Cardiac fibroblast (primary cell): ENCODE measurements around the gene PARVG.
A peak's percentile ranks its signal among the peaks of the same experiment; 100 is the strongest.
"Not testable (repeated sequence)": the region's sequence is repeated elsewhere in the genome, so short reads cannot be mapped to it uniquely, and the experiment has no call there.

Experiments used
- DNase-seq, 2 donors: peaks; one replicate each; pipeline versions ENCODE4 v3.0.0 to v3.0.0-alpha.2; 2010; ENCODE audit warnings: low read depth in 2 of 2
- H3K4me3 ChIP-seq, 2 donors: replicated peaks in 1 of 2; 1 replicate in 1 of 2; 2 replicates in 1 of 2; pipeline ENCODE4 v1.5.1; 2011; ENCODE audit warnings: low read depth in 2 of 2, low read length in 2 of 2, mild to moderate bottlenecking in 2 of 2, moderate library complexity in 1 of 2
- CTCF ChIP-seq: IDR thresholded peaks from one replicate; pipeline ENCODE4 v1.5.1; 2011; ENCODE audit warnings: low read depth, mild to moderate bottlenecking, low read length, inconsistent platforms

Gene PARVG

GRCh38 chr22:44229331-44229730, 48.6 kb downstream of the PARVG start:
- TF ChIP-seq CTCF, result no peak
- DNase-seq, result peak in 1 of 2 donors; percentile 12
- no peak overlapping the region for H3K4me3 ChIP-seq

GRCh38 chr22:44229809-44230208, 49.1 kb downstream of the PARVG start:
- DNase-seq, result no peak
- no peak for TF ChIP-seq CTCF
- no peak overlapping the region for H3K4me3 ChIP-seq

GRCh38 chr22:44231233-44231632, 50.5 kb downstream of the PARVG start:
- no peak overlapping the region for H3K4me3 ChIP-seq
- no peak for TF ChIP-seq CTCF
- no peak for DNase-seq

GRCh38 chr22:44234372-44234771, 53.6 kb downstream of the PARVG start:
- DNase-seq, H3K4me3 ChIP-seq: not testable (repeated sequence)

- DNase-seq, result no peak
- TF ChIP-seq CTCF, result no peak
- no peak overlapping the region for H3K4me3 ChIP-seq
These were observed 56.6 kb downstream of the PARVG start for GRCh38 chr22:44237290-44237689.

- DNase-seq, H3K4me3 ChIP-seq: not testable (repeated sequence)
These were observed 60.4 kb downstream of the PARVG start for GRCh38 chr22:44241121-44241520.

- no peak for DNase-seq
- no peak overlapping the region for H3K4me3 ChIP-seq
- TF ChIP-seq CTCF, result no peak
These were observed 62.4 kb downstream of the PARVG start for GRCh38 chr22:44242946-44243724.

GRCh38 chr22:44243761-44244160, 63.0 kb downstream of the PARVG start:
- no peak for TF ChIP-seq CTCF
- no peak overlapping the region for H3K4me3 ChIP-seq
- no peak for DNase-seq
